Smooth muscle cell of the brain vasculature (primary cell): ENCODE measurements around the gene VEGFD.
"Not testable (repeated sequence)": the region's sequence is repeated elsewhere in the genome, so short reads cannot be mapped to it uniquely, and the experiment has no call there.

Source experiments
- DNase-seq: peaks from one replicate; pipeline ENCODE4 v3.0.0-alpha.2; 2012; ENCODE audit warnings: low read depth, low spot score

Gene VEGFD

GRCh38 chrX:15305899-15306298 is 78.3 kb downstream of the VEGFD start:
- DNase-seq, result not testable (repeated sequence)

GRCh38 chrX:15301924-15302323 is 82.3 kb downstream of the VEGFD start:
- DNase-seq, result no peak

- DNase-seq, result no peak
These were observed 84.0 kb downstream of the VEGFD start for GRCh38 chrX:15299941-15300851.

GRCh38 chrX:15298780-15299179 is 85.4 kb downstream of the VEGFD start:
- DNase-seq, result no peak

GRCh38 chrX:15298201-15298600 is 86.0 kb downstream of the VEGFD start:
- DNase-seq, result no peak
